IMR-90 (cell line): Measurements from ENCODE around the gene CD300C. TPM values are rescaled to one million over a fixed set of nuclear protein-coding genes. Genes with fewer than 3 reads are reported as not detected.

Experiments
- ATAC-seq: fragments of 200-7000 bp; cut with Tn5 transposase; 2 replicates; pipeline ENCODE4 v1.9.1; 2020; ENCODE audit warnings: low read depth, mild to moderate bottlenecking, moderate library complexity
- BruUV-seq: library from RNA; stranded (reverse); fragments of 400-500 nt; replicated peaks from 2 replicates; lab custom pipeline; 2021; lab: Mats Ljungman, UMichigan
- CTCF ChIA-PET: fragments of 300-600 bp; formaldehyde crosslinking; extraction: SDS; loops from one replicate; lab custom pipeline; 2021; ENCODE audit warnings: antibody characterized with exemption; lab: Yijun Ruan, JAX
- POLR2A ChIA-PET: fragments of 300-600 bp; sonication (Branson Sonifier 250); formaldehyde crosslinking; loops from one replicate; lab custom pipeline; 2022; ENCODE audit warnings: antibody characterized with exemption; ENCODE audit not compliant: unreplicated experiment; lab: Charles Lee
- DNase-seq: peaks from one replicate; pipeline ENCODE4 v3.0.0; 2013
- H2AFZ ChIP-seq: replicated peaks from 2 replicates; pipeline ENCODE3; 2013; ENCODE audit warnings: low read length, mild to moderate bottlenecking; ENCODE audit not compliant: poor library complexity
- H2AK5ac ChIP-seq: 2 replicates; pipeline ENCODE4 v1.6.1; 2013; ENCODE audit warnings: low read depth, low read length, inconsistent platforms
- H2AK9ac ChIP-seq: replicated peaks from 2 replicates; pipeline ENCODE3; 2013; ENCODE audit warnings: mild to moderate bottlenecking, low read depth, low read length, moderate library complexity; ENCODE audit not compliant: poor library complexity
- H2BK120ac ChIP-seq: 2 replicates; pipeline ENCODE4 v1.6.1; 2013; ENCODE audit warnings: low read depth, low read length, inconsistent platforms
- H2BK15ac ChIP-seq: 3 replicates; pipeline ENCODE4 v1.6.1; 2013; ENCODE audit warnings: low read depth, low read length, inconsistent platforms
- H2BK20ac ChIP-seq: 2 replicates; pipeline ENCODE4 v1.6.1; 2013; ENCODE audit warnings: low read depth, mild to moderate bottlenecking, inconsistent platforms, low read length, moderate library complexity
- H2BK5ac ChIP-seq: 2 replicates; pipeline ENCODE4 v1.6.1; 2013; ENCODE audit warnings: mild to moderate bottlenecking, low read depth, low read length, inconsistent platforms; ENCODE audit not compliant: poor library complexity, severe bottlenecking
- H3K14ac ChIP-seq: replicated peaks from 2 replicates; pipeline ENCODE4 v1.6.1; 2013; ENCODE audit warnings: low read depth, low read length, inconsistent platforms
- H3K18ac ChIP-seq: 2 replicates; pipeline ENCODE4 v1.6.1; 2013; ENCODE audit warnings: low read depth, low read length, control low read depth
- H3K23ac ChIP-seq: 2 replicates; pipeline ENCODE4 v1.6.1; 2013; ENCODE audit warnings: low read depth, low read length, inconsistent platforms
- H3K27ac ChIP-seq: 2 replicates; pipeline ENCODE4 v1.5.1; 2013; ENCODE audit warnings: mild to moderate bottlenecking, control low read depth, low read length; ENCODE audit not compliant: insufficient read depth
- H3K27me3 ChIP-seq: 2 replicates; pipeline ENCODE4 v1.6.1; 2013; ENCODE audit warnings: low read length; ENCODE audit not compliant: control insufficient read depth, insufficient read depth
- H3K36me3 ChIP-seq: 2 replicates; pipeline ENCODE4 v1.6.1; 2013; ENCODE audit warnings: low read length, mixed read lengths; ENCODE audit not compliant: control insufficient read depth, insufficient read depth
- H3K4ac ChIP-seq: 2 replicates; pipeline ENCODE4 v1.6.1; 2013; ENCODE audit warnings: low read depth, low read length, inconsistent platforms
- H3K4me1 ChIP-seq: 2 replicates; pipeline ENCODE4 v1.6.1; 2013; ENCODE audit warnings: low read length, mixed read lengths; ENCODE audit not compliant: control insufficient read depth, insufficient read depth
- H3K4me2 ChIP-seq: 2 replicates; pipeline ENCODE4 v1.6.1; 2013; ENCODE audit warnings: low read depth, mild to moderate bottlenecking, control low read depth, low read length, moderate library complexity
- H3K4me3 ChIP-seq: 2 replicates; pipeline ENCODE4 v1.5.1; 2013; ENCODE audit warnings: low read depth, mild to moderate bottlenecking, control low read depth, low read length, moderate library complexity; ENCODE audit not compliant: insufficient read depth
- H3K56ac ChIP-seq: 2 replicates; pipeline ENCODE4 v1.6.1; 2013; ENCODE audit warnings: low read length, inconsistent platforms; ENCODE audit not compliant: insufficient read depth; ENCODE audit errors: extremely low read depth
- H3K79me1 ChIP-seq, 2 experiments: 2 replicates each; pipeline ENCODE4 v1.6.1; 2013; ENCODE audit warnings: low read length in 2 of 2, inconsistent platforms in 1 of 2, low read depth in 1 of 2
- H3K9ac ChIP-seq: 2 replicates; pipeline ENCODE4 v1.6.1; 2013; ENCODE audit warnings: low read depth, low read length, control low read depth
- H3K9me1 ChIP-seq: 2 replicates; pipeline ENCODE4 v1.6.1; 2013; ENCODE audit warnings: low read length, inconsistent platforms; ENCODE audit not compliant: insufficient read depth
- H3K9me3 ChIP-seq: 2 replicates; pipeline ENCODE4 v1.6.1; 2013; ENCODE audit warnings: low read length; ENCODE audit not compliant: control insufficient read depth, insufficient read depth
- H4K20me1 ChIP-seq: 2 replicates; pipeline ENCODE4 v1.6.1; 2013; ENCODE audit warnings: low read length, inconsistent platforms; ENCODE audit not compliant: insufficient read depth
- H4K5ac ChIP-seq: 2 replicates; pipeline ENCODE4 v1.6.1; 2013; ENCODE audit warnings: mild to moderate bottlenecking, low read depth, low read length, control low read depth
- H4K8ac ChIP-seq, 2 experiments: 2 replicates each; pipeline ENCODE4 v1.6.1; 2013; ENCODE audit warnings: low read depth in 2 of 2, low read length in 2 of 2, control low read depth in 1 of 2, inconsistent platforms in 1 of 2
- H4K91ac ChIP-seq: 2 replicates; pipeline ENCODE4 v1.6.1; 2013; ENCODE audit warnings: low read depth, low read length, inconsistent platforms; ENCODE audit not compliant: insufficient read depth
- POLR2A ChIP-seq: IDR thresholded peaks from 2 replicates; pipeline ENCODE4 v1.6.1; 2012; ENCODE audit warnings: mild to moderate bottlenecking, low read depth, low read length
- WGBS, 2 experiments: methylation state at CpG; one replicate each; pipeline versions ENCODE4 v1.1.5 to v1.1.7; 2013; ENCODE audit warnings: missing lambda C conversion rate in 2 of 2; ENCODE audit not compliant: insufficient read length in 1 of 2; ENCODE audit errors: extremely low coverage in 2 of 2; 5-methylcytosine and 5-hydroxymethylcytosine counted together
- dilution Hi-C: fragments of 300-500 bp; cut with HindIII; formaldehyde crosslinking; loops from one replicate; pipeline ENCODE4 v1.14.3; 2018; ENCODE audit warnings: low sequenced_read_pairs; ENCODE audit not compliant: unreplicated experiment
- in situ Hi-C: fragments of 300-500 bp; cut with MboI; formaldehyde crosslinking; loops from 3 replicates; pipeline ENCODE4 v1.14.3; 2019; ENCODE audit warnings: low sequenced_read_pairs, inconsistent platforms, mixed read lengths
- intact Hi-C: fragments of 100-400 bp; cut with micrococcal nuclease; formaldehyde crosslinking; loops from 2 replicates; pipeline ENCODE4 v1.10.0; 2022
- polyA plus RNA-seq, 3 experiments: library from polyadenylated mRNA; depleted of rRNA; stranded (reverse); fragments of >200 nt; gene quantifications; 2 replicates each; pipeline ENCODE4 v1.2.3, GENCODE V29; 2012; ENCODE audit warnings: low replicate concordance in 1 of 3
- total RNA-seq: library from RNA; depleted of rRNA; stranded (reverse); fragments of >200 nt; gene quantifications from 2 replicates; pipeline ENCODE4 v1.2.3, GENCODE V29; 2012

Gene CD300C
- total and polyA plus RNA-seq, 2 of the 4 experiments (the other 2 are of a cell fraction) = not detected

DNA sequence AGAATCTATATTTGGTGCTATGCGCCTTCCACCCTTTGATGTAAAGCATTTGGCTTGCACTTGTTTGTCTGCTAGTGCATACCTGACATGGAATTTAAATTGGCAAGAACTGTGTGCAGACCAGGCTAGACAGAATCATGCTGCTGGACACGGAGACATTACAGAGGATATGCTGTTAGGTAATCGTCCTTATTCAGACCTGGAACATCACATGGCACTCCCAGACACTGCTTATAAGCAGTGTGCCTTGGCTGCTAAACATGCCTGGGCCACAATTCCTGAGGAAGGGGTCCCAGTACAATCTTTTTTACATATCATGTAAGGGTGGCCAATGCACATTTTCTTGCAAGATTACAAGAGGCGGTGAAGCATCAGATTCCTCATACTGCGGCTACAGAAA lies 39.8 kb upstream of the CD300C start:
- no peak overlapping the region for H2AK9ac ChIP-seq
- no peak overlapping the region for H4K91ac ChIP-seq
- H2BK15ac ChIP-seq = no peak overlapping the region
- no peak overlapping the region for H3K27ac ChIP-seq
- in situ Hi-C loops = no loop called here
- no peaks in the 10 kb centered on the region for H3K79me1 ChIP-seq
- no peak overlapping the region for H3K4me2 ChIP-seq
- H3K56ac ChIP-seq = no peak overlapping the region
- no peak for TF ChIP-seq POLR2A
- H3K36me3 ChIP-seq = no peaks in the 10 kb centered on the region
- no peak overlapping the region for H2BK120ac ChIP-seq
- H3K23ac ChIP-seq = no peak overlapping the region
- DNase-seq (no peak), ATAC-seq (no peak)
- H2AFZ ChIP-seq = no peak overlapping the region
- H2BK20ac ChIP-seq = no peak overlapping the region
- no peak overlapping the region for H2AK5ac ChIP-seq
- ChIA-PET CTCF (no interaction called here), POLR2A (no interaction called here)
- intact Hi-C loops = no loop called here
- H4K20me1 ChIP-seq = no peaks in the 10 kb centered on the region
- no peaks in the 10 kb centered on the region for H3K27me3 ChIP-seq
- 30% methylated on average over 1 of the region's 5 CpGs; no CpG with 5 or more reads in 1 of the 2 experiments for WGBS, 2 experiments
- no peak overlapping the region for H3K9ac ChIP-seq
- no peak overlapping the region for H4K5ac ChIP-seq
- no peaks in the 10 kb centered on the region for H3K9me1 ChIP-seq
- no peak overlapping the region for H3K4ac ChIP-seq
- no peak overlapping the region for H3K4me3 ChIP-seq
- no peak overlapping the region for H3K14ac ChIP-seq
- H3K18ac ChIP-seq = no peak overlapping the region
- H4K8ac ChIP-seq = no peak overlapping the region
- H3K9me3 ChIP-seq = peaks cover 12% of the 10 kb centered on the region
- dilution Hi-C loops = no loop called here
- no peak overlapping the region for H2BK5ac ChIP-seq
- H3K4me1 ChIP-seq = no peaks in the 10 kb centered on the region
- no TSS peak for BruUV-seq
